Measurements from ENCODE around the gene PPP1R37. TPM values are rescaled to one million over a fixed set of nuclear protein-coding genes. Genes with fewer than 3 reads are reported as not detected.

PPP1R37 gene
- total RNA-seq, 2 experiments from 2014 or later: 20.9 to 21.2 TPM

- intact Hi-C loops (cut with micrococcal nuclease): no loop called here
- peaks cover 2% of the 10 kb centered on the region for H3K4me1 Mint-ChIP-seq (ENCODE audit: low read depth)
- no peak overlapping the region for H3K4me3 Mint-ChIP-seq
- POLR2A ChIA-PET: interaction anchor here (1.0 to 1.2 kb wide), 3 partner anchors 14 to 63 kb away, joined by 3 to 4 read pairs (median 3); partner anchors contain the start of genes GEMIN7 and RELB
- no peaks in the 10 kb centered on the region for H3K9me3 Mint-ChIP-seq
- no peak for ATAC-seq
- no peak for TF ChIP-seq CTCF (IDR thresholded peaks at IDR 0.05)
- peaks cover 38% of the 10 kb centered on the region for H3K36me3 Mint-ChIP-seq (ENCODE audit: low read depth)
- CTCF ChIA-PET: interaction anchor here (1.8 kb wide), 1 partner anchor 75 kb away, joined by 3 read pairs; no protein-coding TSS in a partner anchor
- H3K27me3 Mint-ChIP-seq: no peaks in the 10 kb centered on the region
- H3K27ac Mint-ChIP-seq: no peak overlapping the region
- DNase-seq: no peak
Measured at GRCh38 chr19:45063851-45064801, 28.9 kb upstream of the PPP1R37 start.

- intact Hi-C loops (cut with micrococcal nuclease): no loop called here
- Mint-ChIP-seq H3K27ac (no peak overlapping the region), H3K9me3 (no peaks in the 10 kb centered on the region), H3K4me1 (ENCODE audit: low read depth) (no peaks in the 10 kb centered on the region), H3K36me3 (ENCODE audit: low read depth) (peaks cover 30% of the 10 kb centered on the region), H3K27me3 (no peaks in the 10 kb centered on the region), H3K4me3 (no peak overlapping the region)
- POLR2A ChIA-PET: interaction anchor here (1.2 to 1.8 kb wide), 2 partner anchors 8 to 18 kb away, joined by 4 to 9 read pairs; no protein-coding TSS in a partner anchor
- CTCF ChIA-PET: no interaction called here
- TF ChIP-seq CTCF (IDR thresholded peaks at IDR 0.05): no peak
- DNase-seq: no peak
- no peak for ATAC-seq
Measured at GRCh38 chr19:45066921-45067661, 25.9 kb upstream of the PPP1R37 start.

GRCh38 chr19:45068041-45068440, 24.9 kb upstream of the PPP1R37 start:
- H3K4me1 Mint-ChIP-seq (ENCODE audit: low read depth): no peaks in the 10 kb centered on the region
- H3K27me3 Mint-ChIP-seq: no peaks in the 10 kb centered on the region
- DNase-seq: no peak
- no peak for TF ChIP-seq CTCF (IDR thresholded peaks at IDR 0.05)
- no peaks in the 10 kb centered on the region for H3K9me3 Mint-ChIP-seq
- ChIA-PET POLR2A (interaction anchor here (1.1 to 1.2 kb wide), 2 partner anchors 19 to 67 kb away, joined by 3 to 4 read pairs; partner anchors contain the start of gene RELB), CTCF (interaction anchor here (1.2 kb wide), 1 partner anchor 9 kb away, joined by 5 read pairs; no protein-coding TSS in a partner anchor)
- H3K4me3 Mint-ChIP-seq: no peak overlapping the region
- ATAC-seq: no peak
- peaks cover 28% of the 10 kb centered on the region for H3K36me3 Mint-ChIP-seq (ENCODE audit: low read depth)
- intact Hi-C loops (cut with micrococcal nuclease): no loop called here
- H3K27ac Mint-ChIP-seq: no peak overlapping the region

GRCh38 chr19:45069056-45069455, 23.9 kb upstream of the PPP1R37 start:
- H3K4me1 Mint-ChIP-seq (ENCODE audit: low read depth): no peaks in the 10 kb centered on the region
- no peaks in the 10 kb centered on the region for H3K9me3 Mint-ChIP-seq
- intact Hi-C loops (cut with micrococcal nuclease): no loop called here
- POLR2A ChIA-PET: interaction anchor here (1.1 kb wide), 1 partner anchor 68 kb away, joined by 3 read pairs; the partner anchor contains the start of gene RELB
- H3K27ac Mint-ChIP-seq: no peak overlapping the region
- H3K36me3 Mint-ChIP-seq (ENCODE audit: low read depth): peaks cover 21% of the 10 kb centered on the region
- ATAC-seq (no peak), DNase-seq (no peak)
- TF ChIP-seq CTCF (IDR thresholded peaks at IDR 0.05): no peak
- CTCF ChIA-PET: interaction anchor here (1.0 kb wide), 1 partner anchor 19 kb away, joined by 3 read pairs; no protein-coding TSS in a partner anchor
- no peak overlapping the region for H3K4me3 Mint-ChIP-seq
- no peaks in the 10 kb centered on the region for H3K27me3 Mint-ChIP-seq
